HG02610 (cell line): Measurements from ENCODE around the gene VPS26A.
A peak's percentile ranks its signal among the peaks of the same experiment; 100 is the strongest.
"Not testable (repeated sequence)": the region's sequence is repeated elsewhere in the genome, so short reads cannot be mapped to it uniquely, and the experiment has no call there.

ENCODE experiments used
- ATAC-seq: cut with Tn5 transposase; IDR thresholded peaks from one replicate; pipeline ENCODE4 v1.9.1; 2021; ENCODE audit warnings: mild to moderate bottlenecking, moderate library complexity; ENCODE audit not compliant: unreplicated experiment

The VPS26A gene

GRCh38 chr10:69101451-69102095 lies 22.4 kb upstream of the VPS26A start:
- ATAC-seq, result no peak

GRCh38 chr10:69102440-69102839 lies 21.5 kb upstream of the VPS26A start:
- ATAC-seq, result no peak

GRCh38 chr10:69103784-69104183 lies 20.2 kb upstream of the VPS26A start:
- ATAC-seq, result no peak

- ATAC-seq, result no peak
Measured at GRCh38 chr10:69104994-69105790, 18.8 kb upstream of the VPS26A start.

- ATAC-seq, result no peak
Measured at GRCh38 chr10:69107176-69107490, 16.8 kb upstream of the VPS26A start.

GRCh38 chr10:69107699-69108098 lies 16.3 kb upstream of the VPS26A start:
- ATAC-seq, result no peak

- ATAC-seq, result no peak
Measured at GRCh38 chr10:69119896-69120295, 4.1 kb upstream of the VPS26A start.

- ATAC-seq, result peak; percentile 25
Measured at GRCh38 chr10:69123306-69123746, 652 bp upstream of the VPS26A start.

GRCh38 chr10:69124563-69125268 lies 738 bp downstream of the VPS26A start:
- peak; percentile 26 for ATAC-seq

GRCh38 chr10:69125554-69125953 lies 1.6 kb downstream of the VPS26A start:
- no peak for ATAC-seq

- ATAC-seq, result no peak
Measured at GRCh38 chr10:69130251-69130650, 6.3 kb downstream of the VPS26A start.

GRCh38 chr10:69139961-69140360 lies 16.0 kb downstream of the VPS26A start:
- no peak for ATAC-seq

- ATAC-seq, result no peak
Measured at GRCh38 chr10:69141304-69141703, 17.3 kb downstream of the VPS26A start.

- not testable (repeated sequence) for ATAC-seq
Measured at GRCh38 chr10:69142074-69142473, 18.1 kb downstream of the VPS26A start.

- ATAC-seq, result no peak
Measured at GRCh38 chr10:69142983-69143382, 19.0 kb downstream of the VPS26A start.

- ATAC-seq, result no peak
Measured at GRCh38 chr10:69145329-69145728, 21.4 kb downstream of the VPS26A start.

- no peak for ATAC-seq
Measured at GRCh38 chr10:69145864-69146263, 21.9 kb downstream of the VPS26A start.

GRCh38 chr10:69146759-69147158 lies 22.8 kb downstream of the VPS26A start:
- no peak for ATAC-seq

- ATAC-seq, result no peak
Measured at GRCh38 chr10:69151984-69152383, 28.0 kb downstream of the VPS26A start.

GRCh38 chr10:69153227-69153626 lies 29.2 kb downstream of the VPS26A start:
- no peak for ATAC-seq

GRCh38 chr10:69160809-69161241 lies 36.8 kb downstream of the VPS26A start:
- no peak for ATAC-seq

GRCh38 chr10:69168493-69168892 lies 44.5 kb downstream of the VPS26A start:
- no peak for ATAC-seq
